ENCODE results near the gene RIN2.

DNA sequence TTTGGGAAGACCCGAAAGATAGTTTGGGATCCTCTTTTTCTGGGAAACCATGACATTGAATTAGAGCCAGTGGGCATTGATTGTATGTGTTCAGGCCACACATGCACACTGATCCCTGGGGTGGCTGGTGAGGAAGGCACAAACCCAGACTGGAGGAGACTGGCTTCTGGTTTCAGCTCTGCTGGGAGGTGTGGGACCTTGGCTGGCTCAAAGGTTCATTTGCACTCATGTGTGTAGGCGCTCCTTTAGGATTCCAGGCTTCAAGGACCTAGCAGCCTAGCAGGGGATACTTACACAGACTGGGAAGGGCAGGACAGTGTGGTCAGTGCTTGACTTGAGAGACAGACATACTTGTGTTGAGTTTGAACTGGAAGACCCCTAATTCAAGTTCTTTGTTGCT lies 7.2 kb downstream of the RIN2 start:
- no peak for TF ChIP-seq POLR2AphosphoS5 (IDR thresholded peaks at IDR 0.05; ENCODE audit: low read depth, low read length)
- TF ChIP-seq, protein P1, sequence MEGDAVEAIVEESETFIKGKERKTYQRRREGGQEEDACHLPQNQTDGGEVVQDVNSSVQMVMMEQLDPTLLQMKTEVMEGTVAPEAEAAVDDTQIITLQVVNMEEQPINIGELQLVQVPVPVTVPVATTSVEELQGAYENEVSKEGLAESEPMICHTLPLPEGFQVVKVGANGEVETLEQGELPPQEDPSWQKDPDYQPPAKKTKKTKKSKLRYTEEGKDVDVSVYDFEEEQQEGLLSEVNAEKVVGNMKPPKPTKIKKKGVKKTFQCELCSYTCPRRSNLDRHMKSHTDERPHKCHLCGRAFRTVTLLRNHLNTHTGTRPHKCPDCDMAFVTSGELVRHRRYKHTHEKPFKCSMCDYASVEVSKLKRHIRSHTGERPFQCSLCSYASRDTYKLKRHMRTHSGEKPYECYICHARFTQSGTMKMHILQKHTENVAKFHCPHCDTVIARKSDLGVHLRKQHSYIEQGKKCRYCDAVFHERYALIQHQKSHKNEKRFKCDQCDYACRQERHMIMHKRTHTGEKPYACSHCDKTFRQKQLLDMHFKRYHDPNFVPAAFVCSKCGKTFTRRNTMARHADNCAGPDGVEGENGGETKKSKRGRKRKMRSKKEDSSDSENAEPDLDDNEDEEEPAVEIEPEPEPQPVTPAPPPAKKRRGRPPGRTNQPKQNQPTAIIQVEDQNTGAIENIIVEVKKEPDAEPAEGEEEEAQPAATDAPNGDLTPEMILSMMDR (IDR thresholded peaks at IDR 0.05 in 2 of 3, conservative IDR thresholded peaks at IDR 0.05 in 1 of 3; ENCODE audit: borderline replicate concordance in 1 of 3, insufficient read depth in 1 of 3, low read depth in 2 of 3, low read length in 2 of 3), result no peak
- no peak for TF ChIP-seq SRF (IDR thresholded peaks at IDR 0.05; ENCODE audit: low read depth)
- TF ChIP-seq FOSL1 (IDR thresholded peaks at IDR 0.05; ENCODE audit: low read depth), result no peak
- TF ChIP-seq POLR2A (IDR thresholded peaks at IDR 0.05; ENCODE audit: borderline replicate concordance, extremely low read depth, insufficient read depth, insufficient read length), result no peak
- no peak for TF ChIP-seq SP1 (IDR thresholded peaks at IDR 0.05; ENCODE audit: low read depth)
- TF ChIP-seq, protein P2, sequence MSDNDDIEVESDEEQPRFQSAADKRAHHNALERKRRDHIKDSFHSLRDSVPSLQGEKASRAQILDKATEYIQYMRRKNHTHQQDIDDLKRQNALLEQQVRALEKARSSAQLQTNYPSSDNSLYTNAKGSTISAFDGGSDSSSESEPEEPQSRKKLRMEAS (IDR thresholded peaks at IDR 0.05), result no peak
- no peak for TF ChIP-seq EZH2 (IDR thresholded peaks at IDR 0.05)
- TF ChIP-seq JUND (IDR thresholded peaks at IDR 0.05), result no peak
- no peak for TF ChIP-seq ZFX (IDR thresholded peaks at IDR 0.05)
- no peak for TF ChIP-seq CEBPB (IDR thresholded peaks at IDR 0.05; ENCODE audit: low read depth)
- TF ChIP-seq ZNF274 (IDR thresholded peaks at IDR 0.05; ENCODE audit: low read depth, low read length), result no peak

All from HCT116 (cell line).